ENCODE results near the gene NTN5.

DNA sequence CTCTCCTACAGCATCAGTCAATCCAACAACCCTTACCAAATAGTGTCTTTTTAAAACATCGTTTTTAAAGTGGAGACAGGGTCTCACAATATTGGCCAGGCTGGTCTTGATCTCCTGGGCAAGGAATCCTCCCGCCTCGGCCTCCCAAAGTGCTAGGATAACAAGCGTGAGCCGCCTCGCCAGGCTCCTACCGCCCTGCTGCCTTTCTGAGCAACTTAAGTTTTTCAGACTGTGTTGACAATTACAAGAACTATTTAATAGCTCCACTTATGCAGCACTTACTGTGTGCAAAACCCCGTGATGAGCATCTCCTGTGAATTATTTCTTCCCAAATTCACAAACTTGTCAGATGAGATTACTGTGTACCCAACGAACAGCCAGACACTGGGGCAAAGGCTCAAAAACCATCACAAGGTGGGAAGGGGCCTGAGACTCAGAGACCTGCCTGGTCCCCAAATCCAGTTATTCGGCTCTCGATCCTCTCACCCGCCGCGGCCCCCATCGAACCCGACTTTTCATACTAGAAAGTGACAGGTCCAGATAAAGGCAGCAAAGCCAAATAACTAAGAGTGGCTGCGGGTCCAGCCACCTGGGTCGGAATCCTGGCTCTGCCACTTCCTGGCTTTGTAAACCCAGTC is 54.4 kb downstream of the NTN5 start:
- TF ChIP-seq, protein P1, sequence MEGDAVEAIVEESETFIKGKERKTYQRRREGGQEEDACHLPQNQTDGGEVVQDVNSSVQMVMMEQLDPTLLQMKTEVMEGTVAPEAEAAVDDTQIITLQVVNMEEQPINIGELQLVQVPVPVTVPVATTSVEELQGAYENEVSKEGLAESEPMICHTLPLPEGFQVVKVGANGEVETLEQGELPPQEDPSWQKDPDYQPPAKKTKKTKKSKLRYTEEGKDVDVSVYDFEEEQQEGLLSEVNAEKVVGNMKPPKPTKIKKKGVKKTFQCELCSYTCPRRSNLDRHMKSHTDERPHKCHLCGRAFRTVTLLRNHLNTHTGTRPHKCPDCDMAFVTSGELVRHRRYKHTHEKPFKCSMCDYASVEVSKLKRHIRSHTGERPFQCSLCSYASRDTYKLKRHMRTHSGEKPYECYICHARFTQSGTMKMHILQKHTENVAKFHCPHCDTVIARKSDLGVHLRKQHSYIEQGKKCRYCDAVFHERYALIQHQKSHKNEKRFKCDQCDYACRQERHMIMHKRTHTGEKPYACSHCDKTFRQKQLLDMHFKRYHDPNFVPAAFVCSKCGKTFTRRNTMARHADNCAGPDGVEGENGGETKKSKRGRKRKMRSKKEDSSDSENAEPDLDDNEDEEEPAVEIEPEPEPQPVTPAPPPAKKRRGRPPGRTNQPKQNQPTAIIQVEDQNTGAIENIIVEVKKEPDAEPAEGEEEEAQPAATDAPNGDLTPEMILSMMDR (IDR thresholded peaks at IDR 0.05) = no peak
- TF ChIP-seq POLR2AphosphoS5 (IDR thresholded peaks at IDR 0.05) (no peak), POLR2A (IDR thresholded peaks at IDR 0.05) (no peak)

Measured in upper lobe of left lung (tissue), 4 donors.